ENCODE data around the gene RTKN.
A peak's percentile ranks its signal among the peaks of the same experiment; 100 is the strongest.

The RTKN gene

DNA sequence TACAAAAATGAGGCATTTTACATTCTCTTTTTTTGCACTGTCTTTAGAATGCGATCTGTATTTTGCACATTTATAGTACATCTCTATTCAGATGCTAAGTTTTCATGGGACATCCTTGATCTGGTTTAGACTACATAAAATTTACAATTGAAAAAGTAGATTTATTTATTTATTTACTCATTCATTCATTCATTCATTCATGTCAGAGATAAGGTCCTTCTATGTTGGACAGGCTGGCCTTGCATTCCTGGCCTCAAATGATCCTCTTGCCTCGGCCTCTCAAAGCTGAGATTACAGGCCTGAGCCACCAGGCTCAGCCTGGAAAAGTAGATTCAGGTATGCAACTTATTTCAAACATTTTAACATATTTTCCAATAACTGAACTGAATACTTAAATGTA is 45.6 kb downstream of the RTKN start:
- DNase-seq (ENCODE audit: low read depth): no peak
- no peak overlapping the region for H3K4me3 ChIP-seq (ENCODE audit: control insufficient read depth, low read depth, low read length)
- TF ChIP-seq, protein P1, sequence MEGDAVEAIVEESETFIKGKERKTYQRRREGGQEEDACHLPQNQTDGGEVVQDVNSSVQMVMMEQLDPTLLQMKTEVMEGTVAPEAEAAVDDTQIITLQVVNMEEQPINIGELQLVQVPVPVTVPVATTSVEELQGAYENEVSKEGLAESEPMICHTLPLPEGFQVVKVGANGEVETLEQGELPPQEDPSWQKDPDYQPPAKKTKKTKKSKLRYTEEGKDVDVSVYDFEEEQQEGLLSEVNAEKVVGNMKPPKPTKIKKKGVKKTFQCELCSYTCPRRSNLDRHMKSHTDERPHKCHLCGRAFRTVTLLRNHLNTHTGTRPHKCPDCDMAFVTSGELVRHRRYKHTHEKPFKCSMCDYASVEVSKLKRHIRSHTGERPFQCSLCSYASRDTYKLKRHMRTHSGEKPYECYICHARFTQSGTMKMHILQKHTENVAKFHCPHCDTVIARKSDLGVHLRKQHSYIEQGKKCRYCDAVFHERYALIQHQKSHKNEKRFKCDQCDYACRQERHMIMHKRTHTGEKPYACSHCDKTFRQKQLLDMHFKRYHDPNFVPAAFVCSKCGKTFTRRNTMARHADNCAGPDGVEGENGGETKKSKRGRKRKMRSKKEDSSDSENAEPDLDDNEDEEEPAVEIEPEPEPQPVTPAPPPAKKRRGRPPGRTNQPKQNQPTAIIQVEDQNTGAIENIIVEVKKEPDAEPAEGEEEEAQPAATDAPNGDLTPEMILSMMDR (conservative IDR thresholded peaks at IDR 0.05; ENCODE audit: control insufficient read depth, insufficient read depth, low read depth, low read length): no peak

DNA sequence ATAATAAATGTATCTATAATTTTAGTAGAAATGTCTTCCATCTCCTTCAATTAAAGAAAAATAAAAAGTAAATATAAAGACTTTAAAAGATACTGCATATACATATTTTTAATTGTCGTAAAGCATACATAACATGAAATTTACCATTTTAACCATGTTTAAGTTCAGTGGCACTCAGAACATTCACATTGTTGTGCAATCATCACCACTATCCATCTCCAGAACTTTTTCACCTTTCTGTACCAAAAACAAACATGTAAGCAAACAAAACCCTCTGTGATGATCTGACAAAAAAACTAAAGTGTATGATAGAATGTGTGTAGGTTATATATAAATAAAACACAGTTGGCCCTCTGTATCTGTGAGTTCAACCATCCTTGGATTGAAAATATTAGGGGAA is 48.2 kb downstream of the RTKN start:
- DNase-seq (ENCODE audit: low read depth): no peak
- H3K4me3 ChIP-seq (ENCODE audit: control insufficient read depth, low read depth, low read length): no peak overlapping the region
- TF ChIP-seq, protein P1 (conservative IDR thresholded peaks at IDR 0.05; ENCODE audit: control insufficient read depth, insufficient read depth, low read depth, low read length): no peak

DNA sequence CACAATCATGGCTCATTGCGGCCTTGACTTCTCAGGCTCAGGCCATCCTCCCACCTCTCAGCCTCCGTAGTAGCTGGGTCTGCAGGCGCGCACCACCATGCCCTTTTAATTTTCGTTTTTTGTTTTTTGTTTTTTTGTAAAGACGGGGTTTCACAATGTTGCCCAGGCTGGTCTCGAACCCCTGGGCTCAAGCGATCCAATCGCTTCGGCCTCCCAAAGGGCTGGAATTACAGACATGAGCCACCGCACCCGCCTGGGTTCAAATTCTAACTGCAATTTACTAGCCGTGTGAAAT is 49.3 kb downstream of the RTKN start:
- H3K4me3 ChIP-seq (ENCODE audit: control insufficient read depth, low read depth, low read length): peak overlapping the region; percentile 94
- TF ChIP-seq, protein P1 (conservative IDR thresholded peaks at IDR 0.05; ENCODE audit: control insufficient read depth, insufficient read depth, low read depth, low read length): no peak
- DNase-seq (ENCODE audit: low read depth): no peak

DNA sequence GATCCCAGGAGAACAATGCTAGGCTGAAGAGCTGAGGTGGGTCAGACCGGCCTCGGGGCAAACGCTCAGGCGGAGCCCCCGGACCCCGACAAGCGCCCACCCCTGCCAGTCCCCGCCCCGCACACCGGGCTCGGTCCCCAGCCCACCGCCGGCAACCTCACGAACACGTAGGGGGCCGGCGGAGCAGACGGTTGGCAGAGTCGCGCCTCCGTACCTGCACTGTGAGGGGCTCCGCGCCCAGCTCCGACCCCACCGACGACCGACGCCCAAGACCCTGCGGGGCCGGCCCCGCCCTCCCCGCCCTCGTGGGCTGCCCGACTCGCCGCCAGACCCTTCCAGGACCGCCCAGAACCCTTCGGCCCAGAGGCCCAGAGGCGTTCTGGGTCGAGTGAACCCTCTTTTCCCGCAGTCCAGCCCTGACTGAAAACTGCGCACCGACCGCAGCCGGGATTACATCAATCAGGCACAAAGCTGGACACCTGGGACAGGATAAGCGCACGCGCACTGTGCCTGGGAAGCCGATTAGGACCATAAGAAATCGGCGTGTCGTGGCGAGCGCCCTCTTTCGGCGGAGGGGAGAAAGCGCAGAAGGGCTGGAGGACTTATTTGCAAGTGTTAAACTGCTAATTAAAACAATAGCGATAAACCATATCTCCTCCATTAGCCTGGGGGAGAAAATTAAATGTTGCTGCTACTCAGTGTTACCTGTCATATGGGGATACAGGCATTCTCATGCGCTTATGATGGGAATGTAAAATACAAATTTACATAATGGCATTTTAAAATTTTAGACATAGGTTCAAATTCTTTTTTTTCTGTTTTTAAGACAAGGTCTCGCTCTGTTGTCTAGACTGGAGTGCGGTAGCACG is 49.9 kb downstream of the RTKN start:
- peak; percentile 89 for DNase-seq (ENCODE audit: low read depth)
- peak overlapping the region; percentile 94 for H3K4me3 ChIP-seq (ENCODE audit: control insufficient read depth, low read depth, low read length)
- TF ChIP-seq, protein P1 (conservative IDR thresholded peaks at IDR 0.05; ENCODE audit: control insufficient read depth, insufficient read depth, low read depth, low read length): peak; percentile 97

DNA sequence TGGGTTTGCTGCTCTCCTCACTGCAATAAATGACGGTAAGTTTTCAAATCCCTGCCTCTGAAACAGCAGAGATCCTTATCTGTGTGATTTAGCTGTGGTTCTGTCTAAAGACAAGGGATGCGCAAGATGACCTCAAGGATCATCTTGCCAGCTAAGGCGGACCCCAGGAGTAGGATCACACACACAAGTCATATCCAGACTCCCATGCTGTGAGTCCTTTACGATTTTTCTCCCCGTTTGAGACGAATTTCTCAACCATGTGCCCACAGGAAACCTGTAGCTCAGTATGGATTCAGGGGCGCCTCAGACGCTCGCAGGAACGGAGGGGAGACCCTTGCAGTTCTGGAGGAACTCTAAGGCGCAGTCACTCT is 50.5 kb downstream of the RTKN start:
- H3K4me3 ChIP-seq (ENCODE audit: control insufficient read depth, low read depth, low read length): peak overlapping the region; percentile 94
- TF ChIP-seq, protein P1 (conservative IDR thresholded peaks at IDR 0.05; ENCODE audit: control insufficient read depth, insufficient read depth, low read depth, low read length): no peak
- DNase-seq (ENCODE audit: low read depth): no peak

DNA sequence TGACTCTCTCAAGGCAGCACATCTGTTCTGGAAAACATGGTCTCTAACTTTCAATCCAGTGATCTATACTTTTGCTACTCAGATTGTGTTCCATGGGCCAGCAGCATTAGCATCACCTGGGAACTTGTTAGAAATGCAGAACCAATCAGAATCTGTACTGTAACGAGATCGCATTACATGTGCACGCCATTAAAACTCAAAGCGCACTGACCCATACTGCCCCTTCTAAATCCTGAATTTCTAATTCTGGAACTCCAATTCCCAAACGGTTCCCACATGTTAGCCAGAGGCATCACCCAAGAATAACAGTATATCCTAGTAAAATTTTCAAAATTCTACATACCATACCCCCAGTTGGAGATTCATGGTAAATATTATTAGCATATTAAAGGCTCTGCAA is 51.1 kb downstream of the RTKN start:
- no peak for DNase-seq (ENCODE audit: low read depth)
- H3K4me3 ChIP-seq (ENCODE audit: control insufficient read depth, low read depth, low read length): peak overlapping the region; percentile 94
- TF ChIP-seq, protein P1 (conservative IDR thresholded peaks at IDR 0.05; ENCODE audit: control insufficient read depth, insufficient read depth, low read depth, low read length): no peak
